H1 (cell line): Measurements from ENCODE around the gene CREB1. TPM values are rescaled to one million over a fixed set of nuclear protein-coding genes. Genes with fewer than 3 reads are reported as not detected.

Experiments used
- CTCF ChIA-PET: fragments of 300-600 bp; sonication (Branson Sonifier 250); formaldehyde crosslinking; loops from one replicate; lab custom pipeline; 2021; ENCODE audit not compliant: partially characterized antibody; lab: Charles Lee
- POLR2A ChIA-PET: fragments of 300-600 bp; sonication (Branson Sonifier 250); formaldehyde crosslinking; loops from one replicate; lab custom pipeline; 2021; ENCODE audit warnings: inconsistent platforms; ENCODE audit not compliant: partially characterized antibody; lab: Charles Lee
- DNase-seq, 2 experiments: peaks; one replicate each; pipeline versions ENCODE4 v3.0.0 to v3.0.0-alpha.2; 2010 to 2022; ENCODE audit warnings: low spot score in 2 of 2, low read depth in 1 of 2, mixed read lengths in 1 of 2
- FAIRE-seq: peaks from 2 replicates; lab custom pipeline; 2011; peaks lifted over from hg19 to GRCh38; lab: Jason Lieb, UNC
- H2AFZ ChIP-seq: 2 replicates; pipeline ENCODE4 v1.8.1; 2012; ENCODE audit warnings: low read length, inconsistent platforms
- H2AK5ac ChIP-seq: 2 replicates; pipeline ENCODE4 v1.6.1; 2013; ENCODE audit warnings: low read depth, low read length
- H2BK120ac ChIP-seq: replicated peaks from 2 replicates; pipeline ENCODE3; 2013; ENCODE audit warnings: low read depth, low read length, inconsistent platforms
- H2BK12ac ChIP-seq: 2 replicates; pipeline ENCODE4 v1.6.1; 2013; ENCODE audit warnings: low read depth, low read length
- H2BK15ac ChIP-seq: 2 replicates; pipeline ENCODE4 v1.6.1; 2013; ENCODE audit warnings: low read length
- H2BK20ac ChIP-seq: 2 replicates; pipeline ENCODE4 v1.6.1; 2013; ENCODE audit warnings: low read length
- H2BK5ac ChIP-seq: 2 replicates; pipeline ENCODE4 v1.6.1; 2013; ENCODE audit warnings: low read depth, low read length
- H3K14ac ChIP-seq: 2 replicates; pipeline ENCODE4 v1.6.1; 2013; ENCODE audit warnings: inconsistent platforms; ENCODE audit not compliant: insufficient read length
- H3K18ac ChIP-seq: 2 replicates; pipeline ENCODE4 v1.6.1; 2013; ENCODE audit warnings: low read length; ENCODE audit errors: extremely low read depth
- H3K23ac ChIP-seq: 2 replicates; pipeline ENCODE4 v1.6.1; 2013; ENCODE audit warnings: inconsistent platforms; ENCODE audit not compliant: insufficient read length
- H3K23me2 ChIP-seq: 2 replicates; pipeline ENCODE4 v1.6.1; 2013; ENCODE audit warnings: low read depth, low read length
- H3K27ac ChIP-seq: 2 replicates; pipeline ENCODE4 v1.6.1; 2011; ENCODE audit warnings: low read depth, low read length, inconsistent platforms
- H3K27me3 ChIP-seq, 4 experiments: replicated peaks in 1 of 4; 1 replicate in 1 of 4; 2 replicates in 3 of 4; pipeline versions ENCODE4 v1.6.1 to v1.8.1; 2011 to 2013; ENCODE audit warnings: low read length in 3 of 4, mild to moderate bottlenecking in 3 of 4, inconsistent platforms in 2 of 4, mixed read lengths in 2 of 4, moderate library complexity in 1 of 4; ENCODE audit not compliant: control insufficient read depth in 3 of 4, insufficient read depth in 3 of 4; ENCODE audit errors: extremely low read depth in 1 of 4
- H3K36me3 ChIP-seq, 4 experiments: 2 replicates each; pipeline versions ENCODE4 v1.6.1 to v1.8.1; 2011 to 2013; ENCODE audit warnings: mild to moderate bottlenecking in 4 of 4, low read length in 3 of 4, moderate library complexity in 2 of 4, control low read depth in 1 of 4, inconsistent platforms in 1 of 4; ENCODE audit not compliant: insufficient read depth in 4 of 4, control insufficient read depth in 2 of 4
- H3K4ac ChIP-seq: replicated peaks from 2 replicates; pipeline ENCODE3; 2013; ENCODE audit warnings: low read length, low read depth, mixed read lengths, inconsistent platforms; ENCODE audit not compliant: insufficient read length
- H3K4me1 ChIP-seq, 4 experiments: replicated peaks in 1 of 4; 1 replicate in 1 of 4; 2 replicates in 3 of 4; pipeline versions ENCODE4 v1.6.1 to v1.8.1; 2011 to 2013; ENCODE audit warnings: low read length in 3 of 4, inconsistent platforms in 2 of 4, mixed read lengths in 1 of 4; ENCODE audit not compliant: insufficient read depth in 4 of 4, control insufficient read depth in 3 of 4
- H3K4me2 ChIP-seq, 2 experiments: 2 replicates each; pipeline versions ENCODE4 v1.6.1 to v1.8.1; 2011 to 2013; ENCODE audit warnings: low read depth in 2 of 2, low read length in 2 of 2, control low read depth in 1 of 2, inconsistent platforms in 1 of 2, mild to moderate bottlenecking in 1 of 2; ENCODE audit not compliant: insufficient read depth in 1 of 2
- H3K4me3 ChIP-seq, 4 experiments: fragments of 200-600, 300-600 bp in 1 of 4; sonication (generic), shearing (Covaris generic), sonication (Bioruptor Twin) in 1 of 4; 2 replicates each; pipeline versions ENCODE4 v1.5.1 to v1.8.1; 2011 to 2016; ENCODE audit warnings: low read length in 4 of 4, low read depth in 3 of 4, control low read depth in 2 of 4, inconsistent platforms in 2 of 4, mild to moderate bottlenecking in 2 of 4, mixed read lengths in 1 of 4, moderate library complexity in 1 of 4; ENCODE audit not compliant: insufficient read depth in 2 of 4; ENCODE audit errors: extremely low read depth in 1 of 4
- H3K56ac ChIP-seq: replicated peaks from 2 replicates; pipeline ENCODE3; 2013; ENCODE audit warnings: low read depth, mild to moderate bottlenecking, mixed read lengths, low read length, inconsistent platforms; ENCODE audit not compliant: insufficient read length
- H3K79me1 ChIP-seq: 2 replicates; pipeline ENCODE4 v1.6.1; 2013; ENCODE audit warnings: low read depth, low read length, control low read depth
- H3K79me2 ChIP-seq, 2 experiments: 2 replicates each; pipeline versions ENCODE4 v1.6.1 to v1.8.1; 2012 to 2013; ENCODE audit warnings: low read length in 2 of 2, mild to moderate bottlenecking in 2 of 2, inconsistent platforms in 1 of 2; ENCODE audit not compliant: insufficient read depth in 2 of 2, control insufficient read depth in 1 of 2
- H3K9ac ChIP-seq, 4 experiments: replicated peaks in 1 of 4; 1 replicate in 1 of 4; 2 replicates in 3 of 4; pipeline versions ENCODE4 v1.6.1 to v1.8.1; 2011 to 2013; ENCODE audit warnings: low read depth in 3 of 4, low read length in 3 of 4, control low read depth in 2 of 4, mild to moderate bottlenecking in 2 of 4, moderate library complexity in 2 of 4, inconsistent platforms in 1 of 4; ENCODE audit errors: extremely low read depth in 1 of 4
- H3K9me3 ChIP-seq, 2 experiments: 2 replicates each; pipeline versions ENCODE4 v1.6.1 to v1.8.1; 2012 to 2013; ENCODE audit warnings: mild to moderate bottlenecking in 2 of 2, moderate library complexity in 2 of 2, control low read depth in 1 of 2, inconsistent platforms in 1 of 2, low read depth in 1 of 2, low read length in 1 of 2, mixed read lengths in 1 of 2; ENCODE audit not compliant: insufficient read depth in 2 of 2
- H4K20me1 ChIP-seq, 2 experiments: replicated peaks in 1 of 2; 2 replicates each; pipeline versions ENCODE3 to v1.8.1; 2011 to 2013; ENCODE audit warnings: inconsistent platforms in 2 of 2, low read length in 2 of 2, mild to moderate bottlenecking in 1 of 2; ENCODE audit not compliant: insufficient read depth in 2 of 2, control insufficient read depth in 1 of 2
- H4K5ac ChIP-seq: 2 replicates; pipeline ENCODE4 v1.6.1; 2013; ENCODE audit warnings: low read length, low read depth, mixed read lengths, inconsistent platforms; ENCODE audit not compliant: insufficient read length
- H4K8ac ChIP-seq: 2 replicates; pipeline ENCODE4 v1.8.0; 2013; ENCODE audit warnings: mild to moderate bottlenecking, moderate library complexity, low read length, inconsistent platforms; ENCODE audit not compliant: insufficient read depth; ENCODE audit errors: extremely low read depth
- H4K91ac ChIP-seq: replicated peaks from 2 replicates; pipeline ENCODE3; 2013; ENCODE audit warnings: low read length, mixed read lengths, inconsistent platforms; ENCODE audit not compliant: insufficient read length
- CREB1 ChIP-seq: IDR thresholded peaks from 2 replicates; pipeline ENCODE4 v1.6.1; 2012; ENCODE audit warnings: inconsistent platforms
- GTF2F1 ChIP-seq: IDR thresholded peaks from 2 replicates; pipeline ENCODE4 v1.6.1; 2012; ENCODE audit warnings: low read depth, low read length, improper control_type of control experiment, borderline replicate concordance
- POLR2A ChIP-seq, 2 experiments: IDR thresholded peaks; 1 replicate in 1 of 2; 2 replicates in 1 of 2; pipeline ENCODE4 v1.6.1; 2011; ENCODE audit warnings: low read depth in 2 of 2, low read length in 2 of 2, mild to moderate bottlenecking in 2 of 2; ENCODE audit errors: control extremely low read depth in 1 of 2
- TCF12 ChIP-seq: IDR thresholded peaks from 2 replicates; pipeline ENCODE4 v1.6.1; 2011; ENCODE audit warnings: low read depth, mild to moderate bottlenecking, low read length
- WGBS, 2 experiments: shearing (Covaris generic) in 1 of 2; methylation state at CpG; one replicate each; pipeline versions ENCODE4 v1.1.6 to v1.1.7; 2013 to 2015; ENCODE audit warnings: low lambda C conversion rate in 2 of 2, mixed read lengths in 2 of 2, inconsistent platforms in 1 of 2, low coverage in 1 of 2, missing lambda C conversion rate in 1 of 2; ENCODE audit not compliant: insufficient replicate concordance in 2 of 2, insufficient coverage in 1 of 2, insufficient read length in 1 of 2; ENCODE audit errors: extremely low coverage in 1 of 2, missing lambda C conversion rate in 1 of 2; 5-methylcytosine and 5-hydroxymethylcytosine counted together
- polyA plus RNA-seq, 7 experiments: library from polyadenylated mRNA; depleted of rRNA in 3 of 7; stranded (reverse) in 5 of 7; unstranded in 2 of 7; fragments of >200 nt in 5 of 7; fragments of 200-250 nt in 2 of 7; gene quantifications; 1 replicate in 5 of 7; 2 replicates in 1 of 7; 4 replicates in 1 of 7; pipeline versions ENCODE4 v1.2.1 to v1.2.3, GENCODE V29; 2011 to 2013; ENCODE audit warnings: missing spikeins in 2 of 7, mixed read lengths in 2 of 7
- total RNA-seq: library from RNA; stranded (reverse); fragmentation: NEBNext Ultra II Directional; extraction: Animal tissue kit (Norgen Biotek cat#: 25700); gene quantifications from 2 replicates; pipeline ENCODE4 v1.2.1, GENCODE V29; 2021
- TF ChIP-seq, protein P1 (sequence below): IDR thresholded peaks from 2 replicates; pipeline ENCODE4 v1.6.1; 2012; ENCODE audit warnings: inconsistent platforms
- TF ChIP-seq, protein P2 (sequence below): IDR thresholded peaks from 2 replicates; pipeline ENCODE4 v1.6.1; 2012; ENCODE audit warnings: inconsistent platforms

The CREB1 gene
- total and polyA plus RNA-seq, 2 of the 8 experiments (the other 6 are each of a cell fraction or from before 2014, with no cell fraction given) = 46.3 to 99.0 TPM

- peak overlapping the region; percentile 43 for H3K56ac ChIP-seq
- H3K9ac ChIP-seq = peak overlapping the region; percentile 70 to 99 (median 91)
- peaks cover 7% of the 10 kb centered on the region for H3K23me2 ChIP-seq
- no peak for DNase-seq
- peak overlapping the region; percentile 71 to 98 (median 80) for H3K4me3 ChIP-seq
- no peak overlapping the region for H4K5ac ChIP-seq
- 0 out of 2 replicates have a peak overlapping the region, but pooled peaks have one; percentile 38 for H2BK5ac ChIP-seq
- no peak overlapping the region for H2AK5ac ChIP-seq
- peak overlapping the region; percentile 85; the same call in 1 of the 2 replicates for H4K8ac ChIP-seq
- no peaks in the 10 kb centered on the region for H3K9me3 ChIP-seq
- 4% methylated on average over 16 of the region's 17 CpGs; no CpG with 5 or more reads in 1 of the 2 experiments for WGBS, 2 experiments
- CTCF ChIA-PET = no interaction called here
- TF ChIP-seq, protein P1, sequence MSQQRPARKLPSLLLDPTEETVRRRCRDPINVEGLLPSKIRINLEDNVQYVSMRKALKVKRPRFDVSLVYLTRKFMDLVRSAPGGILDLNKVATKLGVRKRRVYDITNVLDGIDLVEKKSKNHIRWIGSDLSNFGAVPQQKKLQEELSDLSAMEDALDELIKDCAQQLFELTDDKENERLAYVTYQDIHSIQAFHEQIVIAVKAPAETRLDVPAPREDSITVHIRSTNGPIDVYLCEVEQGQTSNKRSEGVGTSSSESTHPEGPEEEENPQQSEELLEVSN = peak; percentile 77; the same call in 1 of the 2 replicates
- TF ChIP-seq CREB1 = peak; percentile 7; the same call in 1 of the 2 replicates
- TF ChIP-seq, protein P2, sequence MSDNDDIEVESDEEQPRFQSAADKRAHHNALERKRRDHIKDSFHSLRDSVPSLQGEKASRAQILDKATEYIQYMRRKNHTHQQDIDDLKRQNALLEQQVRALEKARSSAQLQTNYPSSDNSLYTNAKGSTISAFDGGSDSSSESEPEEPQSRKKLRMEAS = peak; percentile 67
- no peak for TF ChIP-seq TCF12
- TF ChIP-seq POLR2A (IDR thresholded peaks at IDR 0.05; ENCODE audit: control extremely low read depth in 1 of 2, low read depth in 2 of 2, low read length in 2 of 2) = peak in 1 of 2 experiments; percentile 1; a peak in 1 of 3 replicates
- no peak for TF ChIP-seq GTF2F1
- TF ChIP-seq, all 59 proteins: peak for 4
- H3K14ac ChIP-seq = no peak overlapping the region
- peaks cover 2 to 5% of the 10 kb centered on the region in 2 experiments for H4K20me1 ChIP-seq
- no peak overlapping the region for H3K4ac ChIP-seq
- H2BK15ac ChIP-seq = no peak overlapping the region
- H2BK20ac ChIP-seq = no peak overlapping the region
- H2AFZ ChIP-seq = peak overlapping the region; percentile 96; the same call in 1 of the 2 replicates
- H3K27me3 ChIP-seq = peaks cover 0 to 7% (median 5%) of the 10 kb centered on the region in 4 experiments; a peak in 4 of 7 replicates
- peaks cover 17 to 35% of the 10 kb centered on the region in 2 experiments; a peak in 3 of 4 replicates for H3K79me2 ChIP-seq
- FAIRE-seq = no peak
- peaks cover 0 to 5% (median 2%) of the 10 kb centered on the region in 4 experiments; a peak in 3 of 7 replicates for H3K4me1 ChIP-seq
- 0 out of 2 replicates have a peak overlapping the region, but pooled peaks have one; percentile 17 for H3K18ac ChIP-seq
- no peaks in the 10 kb centered on the region for H3K79me1 ChIP-seq
- no peak overlapping the region for H2BK120ac ChIP-seq
- peak overlapping the region; percentile 68; the same call in 1 of the 2 replicates for H2BK12ac ChIP-seq
- no peaks in the 10 kb centered on the region; a peak in 2 of 8 replicates for H3K36me3 ChIP-seq
- no peak overlapping the region for H3K23ac ChIP-seq
- peak overlapping the region; percentile 79 for H3K27ac ChIP-seq
- H4K91ac ChIP-seq = no peak overlapping the region
- POLR2A ChIA-PET = no interaction called here
- H3K4me2 ChIP-seq = peak overlapping the region; percentile 86 to 91
Measured at GRCh38 chr2:207528980-207529329, 807 bp upstream of the CREB1 start.
